HAP-1 (cell line): ENCODE data around the gene CMTM8.
"Not testable (repeated sequence)": the region's sequence is repeated elsewhere in the genome, so short reads cannot be mapped to it uniquely, and the experiment has no call there.

Source experiments
- DNase-seq, 2 experiments: peaks; one replicate each; pipeline ENCODE4 v3.0.0-alpha.2; 2016 to 2020; ENCODE audit warnings: low spot score in 2 of 2
- H3K27me3 ChIP-seq: fragments of 250-450 bp; sonication (Bioruptor Pico); 2 replicates; pipeline ENCODE4 v1.5.1; 2020; ENCODE audit warnings: low read depth, mild to moderate bottlenecking, moderate library complexity
- H3K36me3 ChIP-seq: fragments of 250-450 bp; sonication (Bioruptor Pico); replicated peaks from 2 replicates; pipeline ENCODE4 v1.5.1; 2020; ENCODE audit warnings: mild to moderate bottlenecking
- H3K4me1 ChIP-seq: fragments of 250-450 bp; sonication (Bioruptor Pico); 2 replicates; pipeline ENCODE4 v1.5.1; 2020; ENCODE audit warnings: mild to moderate bottlenecking
- H3K4me3 ChIP-seq: fragments of 250-450 bp; sonication (Bioruptor Pico); 2 replicates; pipeline ENCODE4 v1.5.1; 2020; ENCODE audit warnings: mild to moderate bottlenecking, moderate library complexity
- H3K9me3 ChIP-seq: fragments of 250-450 bp; sonication (Bioruptor Pico); 2 replicates; pipeline ENCODE4 v1.5.1; 2020; ENCODE audit warnings: mild to moderate bottlenecking, moderate library complexity
- in situ Hi-C: fragments of 300-500 bp; cut with MboI; formaldehyde crosslinking; loops from 3 replicates; pipeline ENCODE4 v1.14.3; 2020; ENCODE audit warnings: low sequenced_read_pairs, inconsistent platforms, mixed read lengths

The CMTM8 gene

GRCh38 chr3:32215185-32215584 lies 23.3 kb upstream of the CMTM8 start:
- Histone ChIP-seq H3K9me3 (no peaks in the 10 kb centered on the region), H3K27me3 (no peaks in the 10 kb centered on the region), H3K36me3 (no peaks in the 10 kb centered on the region), H3K4me1 (no peaks in the 10 kb centered on the region), H3K4me3 (no peak overlapping the region)
- in situ Hi-C loops, result no loop called here
- DNase-seq, result no peak

- H3K4me1 ChIP-seq, result no peaks in the 10 kb centered on the region
- no peaks in the 10 kb centered on the region for H3K36me3 ChIP-seq
- in situ Hi-C loops, result no loop called here
- no peaks in the 10 kb centered on the region for H3K27me3 ChIP-seq
- no peaks in the 10 kb centered on the region for H3K9me3 ChIP-seq
- no peak for DNase-seq
- H3K4me3 ChIP-seq, result no peak overlapping the region
Observed at GRCh38 chr3:32216172-32216783, 22.2 kb upstream of the CMTM8 start.

- in situ Hi-C loops, result no loop called here
Observed at GRCh38 chr3:32217339-32217738, 21.1 kb upstream of the CMTM8 start.

GRCh38 chr3:32219537-32219936 lies 18.9 kb upstream of the CMTM8 start:
- DNase-seq, result no peak
- no peaks in the 10 kb centered on the region for H3K9me3 ChIP-seq
- in situ Hi-C loops, result no loop called here
- H3K4me1 ChIP-seq, result peaks cover 14% of the 10 kb centered on the region
- H3K4me3 ChIP-seq, result no peak overlapping the region
- H3K36me3 ChIP-seq, result no peaks in the 10 kb centered on the region
- H3K27me3 ChIP-seq, result no peaks in the 10 kb centered on the region

More at GRCh38 chr3:32217339-32217738, 21.1 kb upstream of the CMTM8 start:
- DNase-seq, result no peak
- no peaks in the 10 kb centered on the region for H3K4me1 ChIP-seq
- H3K9me3 ChIP-seq, result no peaks in the 10 kb centered on the region
- no peaks in the 10 kb centered on the region for H3K27me3 ChIP-seq
- no peak overlapping the region for H3K4me3 ChIP-seq
- no peaks in the 10 kb centered on the region for H3K36me3 ChIP-seq

GRCh38 chr3:32220006-32220405 lies 18.5 kb upstream of the CMTM8 start:
- no peaks in the 10 kb centered on the region for H3K9me3 ChIP-seq
- no peak overlapping the region for H3K4me3 ChIP-seq
- in situ Hi-C loops, result no loop called here
- H3K36me3 ChIP-seq, result no peaks in the 10 kb centered on the region
- no peaks in the 10 kb centered on the region for H3K27me3 ChIP-seq
- DNase-seq, result no peak
- peaks cover 17% of the 10 kb centered on the region for H3K4me1 ChIP-seq

- H3K4me3 ChIP-seq, result no peak overlapping the region
- H3K9me3 ChIP-seq, result no peaks in the 10 kb centered on the region
- no peaks in the 10 kb centered on the region for H3K36me3 ChIP-seq
- H3K4me1 ChIP-seq, result peaks cover 34% of the 10 kb centered on the region
- no peak for DNase-seq
- H3K27me3 ChIP-seq, result no peaks in the 10 kb centered on the region
- in situ Hi-C loops, result no loop called here
Observed at GRCh38 chr3:32222950-32223349, 15.5 kb upstream of the CMTM8 start.

GRCh38 chr3:32224016-32224516 lies 14.4 kb upstream of the CMTM8 start:
- no peaks in the 10 kb centered on the region for H3K9me3 ChIP-seq
- no peaks in the 10 kb centered on the region for H3K27me3 ChIP-seq
- in situ Hi-C loops, result no loop called here
- H3K4me3 ChIP-seq, result no peak overlapping the region
- no peaks in the 10 kb centered on the region for H3K36me3 ChIP-seq
- peaks cover 34% of the 10 kb centered on the region for H3K4me1 ChIP-seq
- DNase-seq, result peak; percentile 71 to 87

GRCh38 chr3:32226875-32227500 lies 11.5 kb upstream of the CMTM8 start:
- peak; percentile 27 to 62 for DNase-seq
- Histone ChIP-seq H3K36me3 (no peaks in the 10 kb centered on the region), H3K4me3 (no peak overlapping the region), H3K4me1 (peaks cover 34% of the 10 kb centered on the region), H3K9me3 (no peaks in the 10 kb centered on the region), H3K27me3 (no peaks in the 10 kb centered on the region)
- in situ Hi-C loops, result no loop called here

- H3K27me3 ChIP-seq, H3K9me3 ChIP-seq, DNase-seq, H3K36me3 ChIP-seq, H3K4me3 ChIP-seq, in situ Hi-C loops: not testable (repeated sequence)
- peaks cover 28% of the 10 kb centered on the region for H3K4me1 ChIP-seq
Observed at GRCh38 chr3:32228743-32229142, 9.7 kb upstream of the CMTM8 start.

- Histone ChIP-seq H3K27me3 (no peaks in the 10 kb centered on the region), H3K4me3 (no peak overlapping the region), H3K36me3 (no peaks in the 10 kb centered on the region), H3K4me1 (peaks cover 24% of the 10 kb centered on the region), H3K9me3 (no peaks in the 10 kb centered on the region)
- DNase-seq, result no peak
- in situ Hi-C loops, result no loop called here
Observed at GRCh38 chr3:32229565-32229964, 8.9 kb upstream of the CMTM8 start.

GRCh38 chr3:32236377-32236776 lies 2.1 kb upstream of the CMTM8 start:
- Histone ChIP-seq H3K36me3 (peaks cover 6% of the 10 kb centered on the region), H3K4me1 (peaks cover 11% of the 10 kb centered on the region), H3K27me3 (no peaks in the 10 kb centered on the region), H3K9me3 (no peaks in the 10 kb centered on the region), H3K4me3 (no peak overlapping the region)
- in situ Hi-C loops, result loop anchor here (5.0 kb wide), 1 partner anchor 59 kb away; no protein-coding TSS in a partner anchor
- DNase-seq, result no peak

GRCh38 chr3:32237670-32238452 lies 619 bp upstream of the CMTM8 start:
- peak; percentile 28 to 62 for DNase-seq

GRCh38 chr3:32239307-32240158 lies 1.1 kb downstream of the CMTM8 start:
- Histone ChIP-seq H3K27me3 (no peaks in the 10 kb centered on the region), H3K9me3 (no peaks in the 10 kb centered on the region), H3K4me3 (peak overlapping the region; percentile 61), H3K4me1 (peaks cover 7% of the 10 kb centered on the region), H3K36me3 (peaks cover 12% of the 10 kb centered on the region)
- in situ Hi-C loops, result loop anchor here (5.0 kb wide), 1 partner anchor 62 kb away; no protein-coding TSS in a partner anchor
- DNase-seq, result peak; percentile 65 to 72

More at GRCh38 chr3:32237670-32238452, 619 bp upstream of the CMTM8 start:
- H3K4me1 ChIP-seq, result peaks cover 11% of the 10 kb centered on the region
- in situ Hi-C loops, result loop anchor here (5.0 kb wide), 1 partner anchor 61 kb away; no protein-coding TSS in a partner anchor
- H3K36me3 ChIP-seq, result peaks cover 12% of the 10 kb centered on the region
- no peaks in the 10 kb centered on the region for H3K9me3 ChIP-seq
- no peaks in the 10 kb centered on the region for H3K27me3 ChIP-seq
- H3K4me3 ChIP-seq, result peak overlapping the region; percentile 61
